IMR-90 (cell line): ENCODE results near the gene CHST14. TPM values are rescaled to one million over a fixed set of nuclear protein-coding genes. Genes with fewer than 3 reads are reported as not detected.

Experiments
- ATAC-seq: fragments of 200-7000 bp; cut with Tn5 transposase; 2 replicates; pipeline ENCODE4 v1.9.1; 2020; ENCODE audit warnings: low read depth, mild to moderate bottlenecking, moderate library complexity
- BruUV-seq: library from RNA; stranded (reverse); fragments of 400-500 nt; replicated peaks from 2 replicates; lab custom pipeline; 2021; lab: Mats Ljungman, UMichigan
- CTCF ChIA-PET: fragments of 300-600 bp; formaldehyde crosslinking; extraction: SDS; loops from one replicate; lab custom pipeline; 2021; ENCODE audit warnings: antibody characterized with exemption; lab: Yijun Ruan, JAX
- POLR2A ChIA-PET: fragments of 300-600 bp; sonication (Branson Sonifier 250); formaldehyde crosslinking; loops from one replicate; lab custom pipeline; 2022; ENCODE audit warnings: antibody characterized with exemption; ENCODE audit not compliant: unreplicated experiment; lab: Charles Lee
- DNase-seq: peaks from one replicate; pipeline ENCODE4 v3.0.0; 2013
- H2AFZ ChIP-seq: replicated peaks from 2 replicates; pipeline ENCODE3; 2013; ENCODE audit warnings: low read length, mild to moderate bottlenecking; ENCODE audit not compliant: poor library complexity
- H2AK5ac ChIP-seq: 2 replicates; pipeline ENCODE4 v1.6.1; 2013; ENCODE audit warnings: low read depth, low read length, inconsistent platforms
- H2AK9ac ChIP-seq: replicated peaks from 2 replicates; pipeline ENCODE3; 2013; ENCODE audit warnings: mild to moderate bottlenecking, low read depth, low read length, moderate library complexity; ENCODE audit not compliant: poor library complexity
- H2BK120ac ChIP-seq: 2 replicates; pipeline ENCODE4 v1.6.1; 2013; ENCODE audit warnings: low read depth, low read length, inconsistent platforms
- H2BK15ac ChIP-seq: 3 replicates; pipeline ENCODE4 v1.6.1; 2013; ENCODE audit warnings: low read depth, low read length, inconsistent platforms
- H2BK20ac ChIP-seq: 2 replicates; pipeline ENCODE4 v1.6.1; 2013; ENCODE audit warnings: low read depth, mild to moderate bottlenecking, inconsistent platforms, low read length, moderate library complexity
- H2BK5ac ChIP-seq: 2 replicates; pipeline ENCODE4 v1.6.1; 2013; ENCODE audit warnings: mild to moderate bottlenecking, low read depth, low read length, inconsistent platforms; ENCODE audit not compliant: poor library complexity, severe bottlenecking
- H3K14ac ChIP-seq: replicated peaks from 2 replicates; pipeline ENCODE4 v1.6.1; 2013; ENCODE audit warnings: low read depth, low read length, inconsistent platforms
- H3K18ac ChIP-seq: 2 replicates; pipeline ENCODE4 v1.6.1; 2013; ENCODE audit warnings: low read depth, low read length, control low read depth
- H3K23ac ChIP-seq: 2 replicates; pipeline ENCODE4 v1.6.1; 2013; ENCODE audit warnings: low read depth, low read length, inconsistent platforms
- H3K27ac ChIP-seq: 2 replicates; pipeline ENCODE4 v1.5.1; 2013; ENCODE audit warnings: mild to moderate bottlenecking, control low read depth, low read length; ENCODE audit not compliant: insufficient read depth
- H3K27me3 ChIP-seq: 2 replicates; pipeline ENCODE4 v1.6.1; 2013; ENCODE audit warnings: low read length; ENCODE audit not compliant: control insufficient read depth, insufficient read depth
- H3K36me3 ChIP-seq: 2 replicates; pipeline ENCODE4 v1.6.1; 2013; ENCODE audit warnings: low read length, mixed read lengths; ENCODE audit not compliant: control insufficient read depth, insufficient read depth
- H3K4ac ChIP-seq: 2 replicates; pipeline ENCODE4 v1.6.1; 2013; ENCODE audit warnings: low read depth, low read length, inconsistent platforms
- H3K4me1 ChIP-seq: 2 replicates; pipeline ENCODE4 v1.6.1; 2013; ENCODE audit warnings: low read length, mixed read lengths; ENCODE audit not compliant: control insufficient read depth, insufficient read depth
- H3K4me2 ChIP-seq: 2 replicates; pipeline ENCODE4 v1.6.1; 2013; ENCODE audit warnings: low read depth, mild to moderate bottlenecking, control low read depth, low read length, moderate library complexity
- H3K4me3 ChIP-seq: 2 replicates; pipeline ENCODE4 v1.5.1; 2013; ENCODE audit warnings: low read depth, mild to moderate bottlenecking, control low read depth, low read length, moderate library complexity; ENCODE audit not compliant: insufficient read depth
- H3K56ac ChIP-seq: 2 replicates; pipeline ENCODE4 v1.6.1; 2013; ENCODE audit warnings: low read length, inconsistent platforms; ENCODE audit not compliant: insufficient read depth; ENCODE audit errors: extremely low read depth
- H3K79me1 ChIP-seq, 2 experiments: 2 replicates each; pipeline ENCODE4 v1.6.1; 2013; ENCODE audit warnings: low read length in 2 of 2, inconsistent platforms in 1 of 2, low read depth in 1 of 2
- H3K9ac ChIP-seq: 2 replicates; pipeline ENCODE4 v1.6.1; 2013; ENCODE audit warnings: low read depth, low read length, control low read depth
- H3K9me1 ChIP-seq: 2 replicates; pipeline ENCODE4 v1.6.1; 2013; ENCODE audit warnings: low read length, inconsistent platforms; ENCODE audit not compliant: insufficient read depth
- H3K9me3 ChIP-seq: 2 replicates; pipeline ENCODE4 v1.6.1; 2013; ENCODE audit warnings: low read length; ENCODE audit not compliant: control insufficient read depth, insufficient read depth
- H4K20me1 ChIP-seq: 2 replicates; pipeline ENCODE4 v1.6.1; 2013; ENCODE audit warnings: low read length, inconsistent platforms; ENCODE audit not compliant: insufficient read depth
- H4K5ac ChIP-seq: 2 replicates; pipeline ENCODE4 v1.6.1; 2013; ENCODE audit warnings: mild to moderate bottlenecking, low read depth, low read length, control low read depth
- H4K8ac ChIP-seq, 2 experiments: 2 replicates each; pipeline ENCODE4 v1.6.1; 2013; ENCODE audit warnings: low read depth in 2 of 2, low read length in 2 of 2, control low read depth in 1 of 2, inconsistent platforms in 1 of 2
- H4K91ac ChIP-seq: 2 replicates; pipeline ENCODE4 v1.6.1; 2013; ENCODE audit warnings: low read depth, low read length, inconsistent platforms; ENCODE audit not compliant: insufficient read depth
- CEBPB ChIP-seq: IDR thresholded peaks from 2 replicates; pipeline ENCODE4 v1.6.1; 2012; ENCODE audit warnings: low read depth, low read length, improper control_type of control experiment
- FOS ChIP-seq: fragments of 150-350 bp; IDR thresholded peaks from 2 replicates; pipeline ENCODE4 v1.6.1; 2016; ENCODE audit warnings: low read depth, low read length
- MAFK ChIP-seq: IDR thresholded peaks from 2 replicates; pipeline ENCODE4 v1.6.1; 2012; ENCODE audit warnings: low read depth, low read length, improper control_type of control experiment
- MXI1 ChIP-seq: IDR thresholded peaks from 2 replicates; pipeline ENCODE4 v1.6.1; 2012; ENCODE audit warnings: low read depth, mild to moderate bottlenecking, low read length, moderate library complexity, borderline replicate concordance
- NFE2L2 ChIP-seq: fragments of 150-350 bp; IDR thresholded peaks from 2 replicates; pipeline ENCODE4 v1.6.1; 2016; ENCODE audit warnings: low read depth, mild to moderate bottlenecking, low read length
- POLR2A ChIP-seq: IDR thresholded peaks from 2 replicates; pipeline ENCODE4 v1.6.1; 2012; ENCODE audit warnings: mild to moderate bottlenecking, low read depth, low read length
- RAD21 ChIP-seq: IDR thresholded peaks from 2 replicates; pipeline ENCODE4 v1.6.1; 2012; ENCODE audit warnings: low read length, improper control_type of control experiment
- RCOR1 ChIP-seq: IDR thresholded peaks from 2 replicates; pipeline ENCODE4 v1.6.1; 2012; ENCODE audit warnings: mild to moderate bottlenecking, low read length, improper control_type of control experiment; ENCODE audit not compliant: insufficient replicate concordance
- SMC3 ChIP-seq: fragments of 150-350 bp; IDR thresholded peaks from 2 replicates; pipeline ENCODE4 v1.6.1; 2016; ENCODE audit warnings: low read depth, mild to moderate bottlenecking, antibody characterized with exemption, low read length, moderate library complexity
- WGBS, 2 experiments: methylation state at CpG; one replicate each; pipeline versions ENCODE4 v1.1.5 to v1.1.7; 2013; ENCODE audit warnings: missing lambda C conversion rate in 2 of 2; ENCODE audit not compliant: insufficient read length in 1 of 2; ENCODE audit errors: extremely low coverage in 2 of 2; 5-methylcytosine and 5-hydroxymethylcytosine counted together
- dilution Hi-C: fragments of 300-500 bp; cut with HindIII; formaldehyde crosslinking; loops from one replicate; pipeline ENCODE4 v1.14.3; 2018; ENCODE audit warnings: low sequenced_read_pairs; ENCODE audit not compliant: unreplicated experiment
- in situ Hi-C: fragments of 300-500 bp; cut with MboI; formaldehyde crosslinking; loops from 3 replicates; pipeline ENCODE4 v1.14.3; 2019; ENCODE audit warnings: low sequenced_read_pairs, inconsistent platforms, mixed read lengths
- intact Hi-C: fragments of 100-400 bp; cut with micrococcal nuclease; formaldehyde crosslinking; loops from 2 replicates; pipeline ENCODE4 v1.10.0; 2022
- polyA plus RNA-seq, 3 experiments: library from polyadenylated mRNA; depleted of rRNA; stranded (reverse); fragments of >200 nt; gene quantifications; 2 replicates each; pipeline ENCODE4 v1.2.3, GENCODE V29; 2012; ENCODE audit warnings: low replicate concordance in 1 of 3
- total RNA-seq: library from RNA; depleted of rRNA; stranded (reverse); fragments of >200 nt; gene quantifications from 2 replicates; pipeline ENCODE4 v1.2.3, GENCODE V29; 2012
- TF ChIP-seq, protein P1 (sequence below): conservative IDR thresholded peaks from 2 replicates; pipeline ENCODE4 v1.5.1; 2012; ENCODE audit warnings: mild to moderate bottlenecking, low read depth, low read length, improper control_type of control experiment

The CHST14 gene
- total and polyA plus RNA-seq, 2 of the 4 experiments (the other 2 are of a cell fraction) = 3.8 to 19.5 TPM

GRCh38 chr15:40483919-40484318 is 13.1 kb downstream of the CHST14 start:
- Histone ChIP-seq H3K9ac (no peak overlapping the region), H2BK15ac (no peak overlapping the region), H3K27ac (no peak overlapping the region), H3K56ac (no peak overlapping the region), H3K4me3 (no peak overlapping the region), H3K4ac (no peak overlapping the region), H3K4me2 (no peak overlapping the region), H4K91ac (no peak overlapping the region), H4K5ac (no peak overlapping the region), H4K20me1 (no peaks in the 10 kb centered on the region), H3K9me3 (peaks cover 3% of the 10 kb centered on the region; the same call in 1 of the 2 replicates), H2AK5ac (no peak overlapping the region), H2BK5ac (no peak overlapping the region), H3K36me3 (no peaks in the 10 kb centered on the region), H3K18ac (no peak overlapping the region), H3K4me1 (no peaks in the 10 kb centered on the region), H3K27me3 (peaks cover 26% of the 10 kb centered on the region), H2BK20ac (no peak overlapping the region), H2AFZ (no peak overlapping the region), H4K8ac (no peak overlapping the region), H3K23ac (no peak overlapping the region), H3K79me1 (no peaks in the 10 kb centered on the region), H2BK120ac (no peak overlapping the region), H3K9me1 (no peaks in the 10 kb centered on the region), H2AK9ac (no peak overlapping the region), H3K14ac (no peak overlapping the region)
- dilution Hi-C loops = no loop called here
- CTCF ChIA-PET = interaction anchor here (0.6 kb wide), 1 partner anchor 217 kb away, joined by 4 read pairs; no protein-coding TSS in a partner anchor
- in situ Hi-C loops = no loop called here
- BruUV-seq = no TSS peak
- POLR2A ChIA-PET = no interaction called here
- WGBS, 2 experiments = no CpG with 5 or more reads among the region's 2 CpGs
- intact Hi-C loops = no loop called here
- TF ChIP-seq MXI1 = no peak
- TF ChIP-seq RAD21 = no peak
- no peak for TF ChIP-seq CEBPB
- TF ChIP-seq NFE2L2 = no peak
- no peak for TF ChIP-seq RCOR1
- TF ChIP-seq, protein P1, sequence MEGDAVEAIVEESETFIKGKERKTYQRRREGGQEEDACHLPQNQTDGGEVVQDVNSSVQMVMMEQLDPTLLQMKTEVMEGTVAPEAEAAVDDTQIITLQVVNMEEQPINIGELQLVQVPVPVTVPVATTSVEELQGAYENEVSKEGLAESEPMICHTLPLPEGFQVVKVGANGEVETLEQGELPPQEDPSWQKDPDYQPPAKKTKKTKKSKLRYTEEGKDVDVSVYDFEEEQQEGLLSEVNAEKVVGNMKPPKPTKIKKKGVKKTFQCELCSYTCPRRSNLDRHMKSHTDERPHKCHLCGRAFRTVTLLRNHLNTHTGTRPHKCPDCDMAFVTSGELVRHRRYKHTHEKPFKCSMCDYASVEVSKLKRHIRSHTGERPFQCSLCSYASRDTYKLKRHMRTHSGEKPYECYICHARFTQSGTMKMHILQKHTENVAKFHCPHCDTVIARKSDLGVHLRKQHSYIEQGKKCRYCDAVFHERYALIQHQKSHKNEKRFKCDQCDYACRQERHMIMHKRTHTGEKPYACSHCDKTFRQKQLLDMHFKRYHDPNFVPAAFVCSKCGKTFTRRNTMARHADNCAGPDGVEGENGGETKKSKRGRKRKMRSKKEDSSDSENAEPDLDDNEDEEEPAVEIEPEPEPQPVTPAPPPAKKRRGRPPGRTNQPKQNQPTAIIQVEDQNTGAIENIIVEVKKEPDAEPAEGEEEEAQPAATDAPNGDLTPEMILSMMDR = no peak
- no peak for TF ChIP-seq MAFK
- no peak for TF ChIP-seq FOS
- TF ChIP-seq POLR2A = no peak
- TF ChIP-seq SMC3 = no peak
- ATAC-seq = no peak
- DNase-seq = no peak
